22Rv1 (cell line): ENCODE data around the gene CS.

Experiments
- CTCF ChIP-seq: fragments of 450-650 bp; IDR thresholded peaks from 2 replicates; pipeline ENCODE4 v1.5.1; 2017; ENCODE audit warnings: mild to moderate bottlenecking
- ZFX ChIP-seq: fragments of 450-650 bp; IDR thresholded peaks from 2 replicates; pipeline ENCODE4 v1.6.1; 2017; ENCODE audit warnings: antibody characterized with exemption, borderline replicate concordance

GRCh38 chr12:56257491-56258067, 42.6 kb downstream of the CS start:
- no peak for TF ChIP-seq CTCF
- TF ChIP-seq ZFX, result no peak
